Activated CD8-positive, alpha-beta T cell treated with anti-CD3 and anti-CD28 coated beads for 36 hours (primary cell): ENCODE results near the gene ADCK2. TPM values are rescaled to one million over a fixed set of nuclear protein-coding genes. Genes with fewer than 3 reads are reported as not detected.
"Not testable (repeated sequence)": the region's sequence is repeated elsewhere in the genome, so short reads cannot be mapped to it uniquely, and the experiment has no call there.

Experiments used
- ATAC-seq: fragments of 200-7000 bp; cut with Tn5 transposase; one replicate; pipeline ENCODE4 v1.10.0; 2021; ENCODE audit warnings: mild to moderate bottlenecking, moderate library complexity
- CTCF ChIA-PET: fragments of 350-600 bp; sonication (Branson Sonifier 250); formaldehyde crosslinking; loops from one replicate; lab custom pipeline; 2021; ENCODE audit warnings: antibody characterized with exemption; lab: Charles Lee
- POLR2A ChIA-PET: fragments of 350-600 bp; sonication (Branson Sonifier 250); formaldehyde crosslinking; loops from one replicate; lab custom pipeline; 2021; ENCODE audit warnings: antibody characterized with exemption; lab: Charles Lee
- DNase-seq: peaks from one replicate; pipeline ENCODE4 v3.0.0-alpha.2; 2020
- H3K27ac Mint-ChIP-seq: one replicate; pipeline ENCODE4 v1.8.0; 2021; ENCODE audit warnings: mild to moderate bottlenecking, mixed read lengths
- H3K27me3 Mint-ChIP-seq: one replicate; pipeline ENCODE4 v1.8.0; 2021; ENCODE audit warnings: mixed read lengths
- H3K36me3 Mint-ChIP-seq: one replicate; pipeline ENCODE4 v1.8.0; 2021; ENCODE audit warnings: low read depth, mixed read lengths
- H3K4me1 Mint-ChIP-seq: one replicate; pipeline ENCODE4 v1.8.0; 2021; ENCODE audit warnings: low read depth, mixed read lengths
- H3K4me3 Mint-ChIP-seq: one replicate; pipeline ENCODE4 v1.8.0; 2021; ENCODE audit warnings: mild to moderate bottlenecking, moderate library complexity, mixed read lengths
- H3K9me3 Mint-ChIP-seq: one replicate; pipeline ENCODE4 v1.8.0; 2021; ENCODE audit warnings: mixed read lengths
- CTCF ChIP-seq: fragments of 200-600 bp; IDR thresholded peaks from one replicate; pipeline ENCODE4 v1.8.0; 2022; ENCODE audit warnings: antibody characterized with exemption, mild to moderate bottlenecking
- intact Hi-C: fragments of 100-400 bp; cut with micrococcal nuclease; formaldehyde crosslinking; loops from one replicate; pipeline ENCODE4 v1.10.0; 2022
- total RNA-seq, 2 experiments: library from RNA; stranded (reverse); gene quantifications; one replicate each; pipeline ENCODE4 v1.2.3, GENCODE V29; 2021

Gene ADCK2
- total RNA-seq = 10 to 100 TPM; 20.0 to 21.5 TPM

GRCh38 chr7:140672382-140673062 lies at the start of gene ADCK2:
TSS of gene ADCK2 (plus strand) at chr7:140672945. CDS start at chr7:140673331, 386 bp downstream.
- H3K27ac Mint-ChIP-seq = peak within 1 kb of the TSS; percentile 82
- ATAC-seq (peak; percentile 77), DNase-seq (peak; percentile 68)
- ChIA-PET POLR2A (interaction anchor here (1.1 to 3.6 kb wide), 2 partner anchors 24 to 44 kb away, joined by 3 to 14 read pairs; partner anchors contain the start of gene NDUFB2), CTCF (interaction anchor here (1.2 to 2.3 kb wide), 2 partner anchors 16 to 19 kb away, joined by 4 to 7 read pairs; no protein-coding TSS in a partner anchor)
- peaks cover 33% of the 10 kb centered on the region for H3K4me1 Mint-ChIP-seq
- no peaks in the 10 kb centered on the region for H3K27me3 Mint-ChIP-seq
- H3K9me3 Mint-ChIP-seq = no peaks in the 10 kb centered on the region
- peak within 1 kb of the TSS; percentile 86 for H3K4me3 Mint-ChIP-seq
- H3K36me3 Mint-ChIP-seq = peaks cover 6% of the 10 kb centered on the region
- intact Hi-C loops = no loop called here
- TF ChIP-seq CTCF = no peak

GRCh38 chr7:140623980-140624379 lies 48.8 kb upstream of the ADCK2 start:
- Mint-ChIP-seq H3K4me3 (no peak overlapping the region), H3K27me3 (no peaks in the 10 kb centered on the region), H3K36me3 (no peaks in the 10 kb centered on the region), H3K4me1 (no peaks in the 10 kb centered on the region), H3K27ac (no peak overlapping the region), H3K9me3 (no peaks in the 10 kb centered on the region)
- no peak for TF ChIP-seq CTCF
- DNase-seq (no peak), ATAC-seq (no peak)
- ChIA-PET POLR2A (no interaction called here), CTCF (no interaction called here)
- intact Hi-C loops = no loop called here

GRCh38 chr7:140624392-140625191 lies 48.2 kb upstream of the ADCK2 start:
- Mint-ChIP-seq H3K27ac (no peak overlapping the region), H3K36me3 (no peaks in the 10 kb centered on the region), H3K27me3 (no peaks in the 10 kb centered on the region), H3K9me3 (no peaks in the 10 kb centered on the region), H3K4me3 (no peak overlapping the region), H3K4me1 (no peaks in the 10 kb centered on the region)
- intact Hi-C loops = no loop called here
- ChIA-PET POLR2A (no interaction called here), CTCF (no interaction called here)
- no peak for DNase-seq
- TF ChIP-seq CTCF = no peak
- ATAC-seq = no peak

- H3K27ac Mint-ChIP-seq, DNase-seq, POLR2A ChIA-PET, CTCF ChIA-PET, H3K36me3 Mint-ChIP-seq, H3K27me3 Mint-ChIP-seq, H3K4me3 Mint-ChIP-seq, ATAC-seq, intact Hi-C loops, H3K9me3 Mint-ChIP-seq, H3K4me1 Mint-ChIP-seq: not testable (repeated sequence)
These were observed 47.6 kb upstream of the ADCK2 start for GRCh38 chr7:140625192-140625558.

- Mint-ChIP-seq H3K4me1 (no peaks in the 10 kb centered on the region), H3K36me3 (no peaks in the 10 kb centered on the region), H3K27me3 (peaks cover 3% of the 10 kb centered on the region), H3K4me3 (no peak overlapping the region), H3K27ac (no peak overlapping the region), H3K9me3 (no peaks in the 10 kb centered on the region)
- POLR2A ChIA-PET = interaction anchor here (0.6 kb wide), 1 partner anchor 64 kb away, joined by 3 read pairs; no protein-coding TSS in a partner anchor
- DNase-seq (no peak), ATAC-seq (no peak)
- CTCF ChIA-PET = no interaction called here
- intact Hi-C loops = no loop called here
- no peak for TF ChIP-seq CTCF
These were observed 46.6 kb upstream of the ADCK2 start for GRCh38 chr7:140625908-140626868.
